ENCODE measurements around the gene ADIPOQ. TPM values are rescaled to one million over a fixed set of nuclear protein-coding genes. Genes with fewer than 3 reads are reported as not detected.
A peak's percentile ranks its signal among the peaks of the same experiment; 100 is the strongest.
"Not testable (repeated sequence)": the region's sequence is repeated elsewhere in the genome, so short reads cannot be mapped to it uniquely, and the experiment has no call there.

The ADIPOQ gene
- total and polyA plus RNA-seq, 12 donors: 0.39 to 47.0 (median 6.8) TPM; not detected in 1

DNA sequence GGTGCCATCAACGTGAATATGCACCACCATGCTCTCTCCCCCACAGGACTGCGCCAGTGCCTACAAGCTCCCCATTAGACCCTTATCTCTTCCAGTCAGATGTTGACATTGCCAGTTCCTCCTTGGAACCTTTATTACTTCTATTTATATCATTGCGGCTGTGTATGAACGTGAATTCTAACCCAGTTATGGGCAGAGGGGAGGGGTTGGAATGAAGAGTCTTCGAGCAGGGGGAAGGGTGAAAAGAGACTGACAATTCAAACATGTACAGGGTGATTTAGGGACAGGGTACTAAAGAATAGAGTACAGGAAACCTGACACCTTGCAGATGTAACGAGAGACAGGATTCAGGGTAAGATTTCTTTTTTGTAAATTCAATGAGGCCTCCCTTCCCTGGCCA lies 46.1 kb downstream of the ADIPOQ start:
- WGBS, 2 donors: 15 to 32% methylated on average over 6 of the region's 6 CpGs
- Histone ChIP-seq H3K4me3 (no peak overlapping the region), H3K27me3 (no peaks in the 10 kb centered on the region), H3K9me3 (no peaks in the 10 kb centered on the region), H3K4me1 (peaks cover 0 to 17% (median 0%) of the 10 kb centered on the region in 9 donors), H3K36me3 (no peaks in the 10 kb centered on the region), H3K27ac (peak overlapping the region in 6 of 10 donors; percentile 17 to 49 (median 42))
- TF ChIP-seq, protein P1, sequence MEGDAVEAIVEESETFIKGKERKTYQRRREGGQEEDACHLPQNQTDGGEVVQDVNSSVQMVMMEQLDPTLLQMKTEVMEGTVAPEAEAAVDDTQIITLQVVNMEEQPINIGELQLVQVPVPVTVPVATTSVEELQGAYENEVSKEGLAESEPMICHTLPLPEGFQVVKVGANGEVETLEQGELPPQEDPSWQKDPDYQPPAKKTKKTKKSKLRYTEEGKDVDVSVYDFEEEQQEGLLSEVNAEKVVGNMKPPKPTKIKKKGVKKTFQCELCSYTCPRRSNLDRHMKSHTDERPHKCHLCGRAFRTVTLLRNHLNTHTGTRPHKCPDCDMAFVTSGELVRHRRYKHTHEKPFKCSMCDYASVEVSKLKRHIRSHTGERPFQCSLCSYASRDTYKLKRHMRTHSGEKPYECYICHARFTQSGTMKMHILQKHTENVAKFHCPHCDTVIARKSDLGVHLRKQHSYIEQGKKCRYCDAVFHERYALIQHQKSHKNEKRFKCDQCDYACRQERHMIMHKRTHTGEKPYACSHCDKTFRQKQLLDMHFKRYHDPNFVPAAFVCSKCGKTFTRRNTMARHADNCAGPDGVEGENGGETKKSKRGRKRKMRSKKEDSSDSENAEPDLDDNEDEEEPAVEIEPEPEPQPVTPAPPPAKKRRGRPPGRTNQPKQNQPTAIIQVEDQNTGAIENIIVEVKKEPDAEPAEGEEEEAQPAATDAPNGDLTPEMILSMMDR (IDR thresholded peaks at IDR 0.05): no peak
- ATAC-seq (peak; percentile 79 to 98 (median 92)), DNase-seq (peak in 1 of 2 donors; percentile 33)
- intact Hi-C loops (cut with DNase I): loop anchor here in 2 of 10 donors (5.0 kb wide), 2 partner anchors 44 to 1539 kb away; partner anchors contain the start of gene ST6GAL1 (in 1 of the 2)

DNA sequence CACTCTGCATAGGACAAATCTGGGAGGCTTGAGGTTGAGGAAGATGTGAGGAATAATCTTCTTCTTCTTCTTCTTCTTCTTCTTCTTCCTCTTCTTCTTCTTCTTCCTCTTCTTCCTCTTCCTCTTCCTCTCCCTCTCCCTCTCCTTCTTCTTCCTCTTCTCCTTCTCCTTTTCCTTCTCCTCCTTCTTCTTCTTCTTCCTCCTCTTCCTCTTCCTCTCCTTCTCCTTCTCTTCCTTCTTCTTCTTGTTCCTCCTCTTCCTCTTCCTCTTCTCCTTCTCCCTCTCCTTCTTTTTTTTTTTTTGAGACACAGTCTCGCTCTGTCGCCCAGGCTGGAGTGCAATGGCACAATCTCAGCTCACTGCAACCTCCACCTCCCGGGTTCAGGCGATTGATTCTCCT lies 47.2 kb downstream of the ADIPOQ start:
- WGBS, 2 donors: 97% methylated on average over 4 of the region's 4 CpGs
- not testable (repeated sequence) for H3K4me3 ChIP-seq, H3K27ac ChIP-seq, H3K9me3 ChIP-seq, ATAC-seq, H3K36me3 ChIP-seq, DNase-seq, H3K27me3 ChIP-seq
- peaks cover 0 to 17% (median 0%) of the 10 kb centered on the region in 9 donors for H3K4me1 ChIP-seq
- intact Hi-C loops (cut with DNase I): loop anchor here in 2 of 10 donors (5.0 kb wide), 2 partner anchors 43 to 1538 kb away; partner anchors contain the start of gene ST6GAL1 (in 1 of the 2)

DNA sequence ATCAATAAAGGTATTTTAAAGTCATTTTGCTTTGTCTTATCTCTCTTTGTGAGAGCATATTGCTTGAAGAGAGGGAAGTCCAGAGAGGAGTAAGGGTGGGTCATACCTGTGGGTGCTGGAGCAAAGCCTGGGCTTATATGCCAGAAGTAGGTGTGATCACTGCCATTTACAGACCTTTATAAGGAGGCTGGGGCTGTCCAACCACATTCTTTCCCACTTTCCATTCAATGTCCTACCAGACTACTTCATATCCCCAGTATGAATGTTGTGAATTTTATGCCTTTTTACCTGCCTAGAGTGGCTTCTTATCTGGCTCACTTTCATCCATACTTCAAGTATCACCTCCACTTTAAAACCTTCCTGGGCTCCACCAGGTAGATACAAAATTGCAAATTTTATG lies 48.4 kb downstream of the ADIPOQ start:
- ATAC-seq: no peak
- intact Hi-C loops (cut with DNase I): no loop called here
- no peak for DNase-seq

DNA sequence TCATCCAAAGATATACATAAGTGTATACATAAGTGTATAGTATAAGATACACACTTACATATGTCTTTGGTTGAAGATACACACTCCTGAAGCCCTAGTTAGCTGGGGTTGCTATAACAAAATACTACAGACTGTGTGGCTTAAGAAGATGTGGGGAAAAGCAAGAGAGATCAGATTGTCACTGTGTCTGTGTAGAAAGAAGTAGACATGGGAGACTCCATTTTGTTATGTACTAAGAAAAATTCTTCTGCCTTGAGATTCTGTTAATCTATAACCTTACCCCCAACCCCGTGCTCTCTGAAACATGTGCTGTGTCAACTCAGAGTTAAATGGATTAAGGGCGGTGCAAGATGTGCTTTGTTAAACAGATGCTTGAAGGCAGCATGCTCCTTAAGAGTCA lies 50.6 kb downstream of the ADIPOQ start:
- ATAC-seq; H3K4me3 ChIP-seq; H3K27me3 ChIP-seq; DNase-seq; H3K36me3 ChIP-seq; H3K27ac ChIP-seq; intact Hi-C loops (cut with DNase I); H3K9me3 ChIP-seq: not testable (repeated sequence)
- peaks cover 0 to 14% (median 0%) of the 10 kb centered on the region in 9 donors for H3K4me1 ChIP-seq
- WGBS, 2 donors: no CpG with 5 or more reads among the region's 2 CpGs

More for the DNA sequence above, 48.4 kb downstream of the ADIPOQ start:
- Histone ChIP-seq H3K4me3 (no peak overlapping the region), H3K27ac (no peak overlapping the region), H3K9me3 (no peaks in the 10 kb centered on the region), H3K27me3 (no peaks in the 10 kb centered on the region), H3K4me1 (peaks cover 0 to 17% (median 0%) of the 10 kb centered on the region in 9 donors), H3K36me3 (no peaks in the 10 kb centered on the region)
- TF ChIP-seq, protein P1 (IDR thresholded peaks at IDR 0.05): no peak

DNA sequence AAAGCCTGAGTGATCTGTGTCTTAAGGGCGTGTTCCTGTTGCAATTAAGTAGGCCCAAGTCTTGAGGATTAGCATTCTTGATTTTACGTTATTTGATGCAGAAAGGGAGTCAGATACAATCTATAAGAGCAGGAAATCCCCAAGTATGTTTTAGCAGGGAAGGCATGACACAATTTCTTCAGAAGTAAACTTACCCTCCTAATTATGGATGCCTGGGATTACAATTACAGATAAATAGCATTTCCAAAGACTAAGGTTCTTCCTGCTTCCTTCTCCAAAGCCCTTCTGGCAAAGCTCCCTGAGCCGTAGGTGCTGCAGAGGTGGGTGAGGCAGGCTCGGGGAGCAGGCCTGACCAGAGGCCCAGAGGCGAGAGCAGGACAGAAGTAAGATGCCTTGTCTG lies 52.9 kb downstream of the ADIPOQ start:
- 79 to 87% methylated on average over 5 of the region's 5 CpGs for WGBS, 2 donors

More for the DNA sequence above, 52.9 kb downstream of the ADIPOQ start:
- Histone ChIP-seq H3K27me3 (no peaks in the 10 kb centered on the region), H3K4me1 (peaks cover 0 to 9% (median 0%) of the 10 kb centered on the region in 9 donors), H3K27ac (peak overlapping the region in 1 of 10 donors; percentile 22), H3K36me3 (no peaks in the 10 kb centered on the region), H3K4me3 (no peak overlapping the region), H3K9me3 (no peaks in the 10 kb centered on the region)
- DNase-seq (no peak), ATAC-seq (peak in 2 of 8 donors; percentile 38 to 70)
- intact Hi-C loops (cut with DNase I): no loop called here
- TF ChIP-seq, protein P1 (IDR thresholded peaks at IDR 0.05): no peak

All from heart right ventricle (tissue), 16 donors.